ENCODE data around the gene SPSB2. TPM values are rescaled to one million over a fixed set of nuclear protein-coding genes. Genes with fewer than 3 reads are reported as not detected.

Gene SPSB2
- 10 to 100 TPM in 8 of 9 donors, 1 to 10 TPM in 1; 3.3 to 24.5 (median 15.5) TPM for total RNA-seq
- 10 to 100 TPM in 2 of 3 donors, 1 to 10 TPM in 1; 2.5 to 19.5 (median 19.5) TPM for polyA plus RNA-seq
- long read RNA-seq, donor 1, partial matches to known transcripts = 93 of 95 reads
- long read RNA-seq, donor 1, other reads (novel, unspliced or antisense) = 0 of 95 reads
- long read RNA-seq, donor 2, partial matches to known transcripts = 112 of 113 reads
- long read RNA-seq, donor 2, other reads (novel, unspliced or antisense) = 0 of 113 reads
- long read RNA-seq, donor 3, partial matches to known transcripts = 115 of 116 reads
- long read RNA-seq, donor 3, other reads (novel, unspliced or antisense) = 0 of 116 reads
- long read RNA-seq, donor 4, partial matches to known transcripts = 5 of 11 reads
- long read RNA-seq, donor 4, other reads (novel, unspliced or antisense) = 1 of 11 reads
- long read RNA-seq, donor 5, transcript SPSB2-205 (3 exons, 1,236 nt) = major isoform, 10 of 45 reads
- long read RNA-seq, donor 5, partial matches to known transcripts = 34 of 45 reads
- long read RNA-seq, donor 5, other reads (novel, unspliced or antisense) = 0 of 45 reads
- long read RNA-seq, donor 6, partial matches to known transcripts = 6 of 11 reads
- long read RNA-seq, donor 6, other reads (novel, unspliced or antisense) = 1 of 11 reads
- long read RNA-seq, donor 7 = 0 reads
- long read RNA-seq, donor 8, partial matches to known transcripts = 138 of 139 reads
- long read RNA-seq, donor 8, other reads (novel, unspliced or antisense) = 0 of 139 reads
- long read RNA-seq, donor 9, partial matches to known transcripts = 0 of 1 reads
- long read RNA-seq, donor 9, other reads (novel, unspliced or antisense) = 0 of 1 reads
- long read RNA-seq, donor 10 = 0 reads

GRCh38 chr12:6873094-6874014 lies at the start of gene SPSB2:
Gene SPSB2 (minus strand): TSS chr12:6873303. CDS start chr12:6872901, 402 bp downstream.
- Histone ChIP-seq H3K9me3 (replicated peaks in 1 of 3) (no peaks in the 10 kb centered on the region), H3K4me3 (peak within 1 kb of the TSS; percentile 58 to 95 (median 92)), H3K36me3 (replicated peaks in 1 of 2) (peaks cover 0 to 29% of the 10 kb centered on the region in 2 donors), H3K27me3 (no peaks in the 10 kb centered on the region), H3K4me1 (replicated peaks in 1 of 2) (peaks cover 31 to 48% of the 10 kb centered on the region in 2 donors), H3K27ac (peak within 1 kb of the TSS; percentile 76 to 96 (median 85))
- 0 to 2% (median 0%) methylated on average over 13 to 66 of the region's 66 CpGs for WGBS, 4 donors
- intact Hi-C loops (cut with DNase I) = loop anchor here in 1 of 2 donors (10.0 kb wide), 1 partner anchor 81 kb away; the partner anchor contains the start of gene PTPN6
- DNase-seq = peak; percentile 97 to 99 (median 99)
- TF ChIP-seq CTCF (IDR thresholded peaks at IDR 0.05) (peak in 2 of 6 experiments; percentile 6 to 17), POLR2A (IDR thresholded peaks at IDR 0.05) (peak; percentile 45 to 49)

- no peak for TF ChIP-seq POLR2A (IDR thresholded peaks at IDR 0.05)
- H3K36me3 ChIP-seq (replicated peaks in 1 of 2) = no peaks in the 10 kb centered on the region
- H3K27me3 ChIP-seq = no peaks in the 10 kb centered on the region
- WGBS, 4 donors = 76 to 88% (median 80%) methylated on average over 9 of the region's 9 CpGs
- peaks cover 33 to 36% of the 10 kb centered on the region in 2 donors for H3K4me1 ChIP-seq (replicated peaks in 1 of 2)
- DNase-seq = no peak
- no peaks in the 10 kb centered on the region for H3K9me3 ChIP-seq (replicated peaks in 1 of 3)
- H3K27ac ChIP-seq = no peak overlapping the region
- intact Hi-C loops (cut with DNase I) = no loop called here
- no peak overlapping the region for H3K4me3 ChIP-seq
Observed at GRCh38 chr12:6921996-6922946, 49.2 kb upstream of the SPSB2 start.

GRCh38 chr12:6921539-6921938 lies 48.4 kb upstream of the SPSB2 start:
- no peak for DNase-seq
- intact Hi-C loops (cut with DNase I) = no loop called here
- WGBS, 4 donors = 61 to 72% (median 65%) methylated on average over 7 of the region's 7 CpGs

More at GRCh38 chr12:6921539-6921938, 48.4 kb upstream of the SPSB2 start:
- TF ChIP-seq CTCF (IDR thresholded peaks at IDR 0.05) (no peak), POLR2A (IDR thresholded peaks at IDR 0.05) (no peak)
- H3K27ac ChIP-seq = no peak overlapping the region
- peaks cover 0 to 4% of the 10 kb centered on the region in 2 donors for H3K36me3 ChIP-seq (replicated peaks in 1 of 2)
- no peak overlapping the region for H3K4me3 ChIP-seq
- H3K4me1 ChIP-seq (replicated peaks in 1 of 2) = peaks cover 25 to 29% of the 10 kb centered on the region in 2 donors
- H3K27me3 ChIP-seq = no peaks in the 10 kb centered on the region
- H3K9me3 ChIP-seq (replicated peaks in 1 of 3) = no peaks in the 10 kb centered on the region

All from adrenal gland (tissue), 19 donors.